ENCODE measurements around the gene SMG7. TPM values are rescaled to one million over a fixed set of nuclear protein-coding genes. Genes with fewer than 3 reads are reported as not detected.
A peak's percentile ranks its signal among the peaks of the same experiment; 100 is the strongest.

The SMG7 gene
- total RNA-seq, 1 experiment from 2014 or later: 54.1 TPM

DNA sequence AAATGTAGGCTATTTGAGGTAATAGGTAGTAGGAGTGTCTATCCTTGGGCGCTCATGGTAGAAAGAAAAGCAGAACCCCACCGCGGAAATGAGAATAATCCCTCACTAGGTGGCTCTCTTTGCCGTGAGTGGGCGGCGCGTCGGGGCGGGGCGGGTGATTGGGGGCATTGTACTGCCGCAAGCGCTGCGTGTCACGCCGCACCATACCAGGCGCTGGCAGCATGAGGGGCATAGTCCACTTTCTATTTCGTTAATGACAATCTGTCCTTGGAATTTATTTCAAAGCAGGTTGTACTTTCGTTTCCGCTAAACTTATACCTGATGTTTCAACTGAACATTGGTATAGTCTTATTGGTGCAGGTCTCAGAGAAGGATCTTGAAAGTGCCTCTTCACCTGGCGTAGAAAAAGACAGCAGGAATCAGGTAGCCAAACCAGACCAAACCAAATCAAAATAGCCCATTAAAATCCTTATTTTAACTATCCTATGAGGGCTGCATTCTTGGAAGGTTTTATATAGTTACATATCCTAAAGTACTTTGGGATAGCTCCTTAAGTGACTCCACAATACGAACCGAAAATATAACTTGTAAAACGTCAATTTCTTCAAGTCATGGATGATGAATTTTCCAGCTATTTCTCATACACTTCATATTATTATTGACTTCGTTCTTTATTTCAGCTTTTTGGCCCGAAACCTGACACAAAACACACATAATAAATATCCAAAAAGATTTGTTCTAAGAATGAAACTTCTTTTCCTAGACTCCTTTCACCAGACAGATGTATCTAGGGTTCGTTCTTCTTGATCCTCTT, 1.9 kb upstream of the SMG7 start (continued):
- no peak for TF ChIP-seq REST (IDR thresholded peaks at IDR 0.05; ENCODE audit: low read depth)
- no peak for TF ChIP-seq ZFX (IDR thresholded peaks at IDR 0.05)
- TF ChIP-seq SRF (IDR thresholded peaks at IDR 0.05; ENCODE audit: low read depth): 0 out of 2 replicates have a peak, but pooled peaks have one; percentile 15
- TF ChIP-seq FOSL1 (IDR thresholded peaks at IDR 0.05; ENCODE audit: low read depth): 0 out of 2 replicates have a peak, but pooled peaks have one; percentile 14

- DNase-seq (ENCODE audit: low read depth, low spot score) (peak; percentile 68), ATAC-seq (peak; percentile 40)
- Histone ChIP-seq H3K27ac (ENCODE audit: low read depth, low read length) (peak overlapping the region; percentile 93), H4K20me1 (ENCODE audit: insufficient read depth) (no peaks in the 10 kb centered on the region), H3K4me3 (replicated peaks in 1 of 2; ENCODE audit: low read depth in 1 of 2, low read length in 2 of 2) (peak overlapping the region; percentile 91 to 95), H3K4me2 (ENCODE audit: low read length) (peak overlapping the region; percentile 84), H3K9ac (ENCODE audit: low read length) (peak overlapping the region; percentile 97), H2AFZ (ENCODE audit: low read depth, low read length, poor library complexity, severe bottlenecking) (no peak overlapping the region), H3K27me3 (ENCODE audit: insufficient read depth, low read length) (no peaks in the 10 kb centered on the region), H3K4me1 (ENCODE audit: control insufficient read depth in 1 of 2, insufficient read depth in 2 of 2, low read length in 2 of 2) (peaks cover 5 to 37% of the 10 kb centered on the region in 2 experiments; a peak in 3 of 4 replicates), H3K9me2 (ENCODE audit: insufficient read depth) (no peaks in the 10 kb centered on the region), H3K36me3 (ENCODE audit: control insufficient read depth in 1 of 2, insufficient read depth in 2 of 2, low read length in 2 of 2) (no peaks in the 10 kb centered on the region), H3K79me2 (ENCODE audit: insufficient read depth, low read length) (peaks cover 39% of the 10 kb centered on the region), H3K9me3 (ENCODE audit: control insufficient read depth in 1 of 2, insufficient read depth in 1 of 2, low read depth in 1 of 2, low read length in 2 of 2) (no peaks in the 10 kb centered on the region)
- intact Hi-C loops (cut with micrococcal nuclease): loop anchor here (1.0 to 5.0 kb wide), 4 partner anchors 72 to 509 kb away; partner anchors contain the start of gene ARPC5
- CTCF ChIA-PET: no interaction called here
- POLR2A ChIA-PET: no interaction called here
- no peak for TF ChIP-seq POLR2A (IDR thresholded peaks at IDR 0.05; ENCODE audit: borderline replicate concordance, extremely low read depth, insufficient read depth, insufficient read length)
- TF ChIP-seq, protein P1, sequence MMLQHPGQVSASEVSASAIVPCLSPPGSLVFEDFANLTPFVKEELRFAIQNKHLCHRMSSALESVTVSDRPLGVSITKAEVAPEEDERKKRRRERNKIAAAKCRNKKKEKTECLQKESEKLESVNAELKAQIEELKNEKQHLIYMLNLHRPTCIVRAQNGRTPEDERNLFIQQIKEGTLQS (IDR thresholded peaks at IDR 0.05): no peak
- no peak for TF ChIP-seq FOSL1 (IDR thresholded peaks at IDR 0.05; ENCODE audit: low read depth)
- TF ChIP-seq ZBTB33 (IDR thresholded peaks at IDR 0.05; ENCODE audit: extremely low read depth, insufficient replicate concordance, low read length): peak; percentile 48
- 0 out of 6 replicates have a peak, but pooled peaks of 1 of the 3 experiments have one; percentile 8 for TF ChIP-seq CTCF (IDR thresholded peaks at IDR 0.05 in 2 of 3, conservative IDR thresholded peaks at IDR 0.05 in 1 of 3; ENCODE audit: borderline replicate concordance in 1 of 3, insufficient read depth in 1 of 3, low read depth in 2 of 3, low read length in 2 of 3)
- TF ChIP-seq, protein P2, sequence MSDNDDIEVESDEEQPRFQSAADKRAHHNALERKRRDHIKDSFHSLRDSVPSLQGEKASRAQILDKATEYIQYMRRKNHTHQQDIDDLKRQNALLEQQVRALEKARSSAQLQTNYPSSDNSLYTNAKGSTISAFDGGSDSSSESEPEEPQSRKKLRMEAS (IDR thresholded peaks at IDR 0.05): peak; percentile 97
- TF ChIP-seq POLR2AphosphoS5 (IDR thresholded peaks at IDR 0.05; ENCODE audit: low read depth, low read length): peak; percentile 25
- TF ChIP-seq SP1 (IDR thresholded peaks at IDR 0.05; ENCODE audit: low read depth): peak; percentile 57
- peak; percentile 8; the same call in 1 of the 2 replicates for TF ChIP-seq EGR1 (IDR thresholded peaks at IDR 0.05; ENCODE audit: low read depth)
- TF ChIP-seq ZFX (IDR thresholded peaks at IDR 0.05): peak; percentile 70
- TF ChIP-seq SIN3A (IDR thresholded peaks at IDR 0.05; ENCODE audit: low read depth): peak; percentile 76
- no TSS peak for BruUV-seq (replicated peaks)
- RAD21 ChIA-PET (ENCODE audit: low non-redundant PET in 1 of 2, low total read pairs in 2 of 2, uncharacterized antibody in 2 of 2, unreplicated experiment in 2 of 2): no interaction called here
These were observed 1.1 kb upstream of the SMG7 start for GRCh38 chr1:183470961-183471742.
